SK-N-SH (cell line): ENCODE data around the gene NCSTN. TPM values are rescaled to one million over a fixed set of nuclear protein-coding genes. Genes with fewer than 3 reads are reported as not detected.

Source experiments
- CTCF ChIA-PET: fragments of 300-600, 350-600 bp; formaldehyde crosslinking; extraction: SDS; loops from one replicate; lab custom pipeline; 2021; lab: Yijun Ruan, JAX
- POLR2A ChIA-PET: fragments of 350-600 bp; sonication (Branson Sonifier 250); formaldehyde crosslinking; extraction: SDS; loops from one replicate; lab custom pipeline; 2020; ENCODE audit warnings: antibody characterized with exemption, inconsistent platforms; lab: Yijun Ruan, JAX
- DNase-seq: peaks from one replicate; pipeline ENCODE4 v3.0.0; 2012
- H2AFZ ChIP-seq: fragments of 200-600 bp; sonication (generic); 2 replicates; pipeline ENCODE4 v1.8.1; 2016; ENCODE audit warnings: antibody characterized with exemption, mild to moderate bottlenecking, low read depth
- H3F3A ChIP-seq: fragments of 200-600 bp; sonication (generic); replicated peaks from 2 replicates; pipeline ENCODE3; 2016; ENCODE audit warnings: antibody characterized with exemption, mild to moderate bottlenecking; ENCODE audit not compliant: insufficient read depth
- H3K27ac ChIP-seq, 2 experiments: fragments of 200-500 bp in 1 of 2; fragments of 200-600 bp in 1 of 2; sonication (Bioruptor generic) in 1 of 2; sonication (generic), shearing (Covaris generic) in 1 of 2; 2 replicates each; pipeline versions ENCODE4 v1.5.1 to v1.6.1; 2014 to 2016; ENCODE audit warnings: low read depth in 2 of 2, inconsistent platforms in 1 of 2, low read length in 1 of 2, mild to moderate bottlenecking in 1 of 2, mixed read lengths in 1 of 2
- H3K27me3 ChIP-seq: fragments of 200-600 bp; sonication (generic), shearing (Covaris generic); 2 replicates; pipeline ENCODE4 v1.6.1; 2016; ENCODE audit warnings: mixed run types; ENCODE audit not compliant: insufficient read depth
- H3K36me3 ChIP-seq, 2 experiments: fragments of 200-500 bp in 1 of 2; fragments of 200-600 bp in 1 of 2; sonication (Bioruptor generic) in 1 of 2; sonication (generic) in 1 of 2; replicated peaks in 1 of 2; 2 replicates each; pipeline versions ENCODE3 to v1.5.1; 2014 to 2016; ENCODE audit warnings: low read length in 1 of 2, mild to moderate bottlenecking in 1 of 2; ENCODE audit not compliant: insufficient read depth in 2 of 2, control insufficient read depth in 1 of 2
- H3K4me1 ChIP-seq, 2 experiments: fragments of 200-500 bp in 1 of 2; fragments of 200-600 bp in 1 of 2; sonication (Bioruptor generic) in 1 of 2; sonication (generic), shearing (Covaris generic) in 1 of 2; 2 replicates each; pipeline versions ENCODE4 v1.5.1 to v1.6.1; 2014 to 2016; ENCODE audit warnings: low read depth in 1 of 2, low read length in 1 of 2, mixed run types in 1 of 2; ENCODE audit not compliant: insufficient read depth in 2 of 2, control insufficient read depth in 1 of 2
- H3K4me2 ChIP-seq: fragments of 200-600 bp; sonication (generic), shearing (Covaris generic); 2 replicates; pipeline ENCODE4 v1.6.1; 2017; ENCODE audit warnings: mixed run types
- H3K4me3 ChIP-seq, 2 experiments: fragments of 200-500 bp in 1 of 2; fragments of 200-600 bp in 1 of 2; sonication (Bioruptor generic) in 1 of 2; sonication (generic), shearing (Covaris generic) in 1 of 2; 2 replicates each; pipeline versions ENCODE4 v1.5.1 to v1.8.1; 2014 to 2016; ENCODE audit warnings: low read depth in 2 of 2, inconsistent platforms in 1 of 2, low read length in 1 of 2, mild to moderate bottlenecking in 1 of 2, mixed read lengths in 1 of 2, moderate library complexity in 1 of 2
- H3K79me2 ChIP-seq: fragments of 200-600 bp; sonication (generic); 2 replicates; pipeline ENCODE4 v1.8.1; 2017; ENCODE audit warnings: mild to moderate bottlenecking; ENCODE audit not compliant: insufficient read depth
- H3K9ac ChIP-seq: fragments of 200-600 bp; sonication (generic); 2 replicates; pipeline ENCODE4 v1.6.1; 2017; ENCODE audit warnings: mixed run types
- H3K9me2 ChIP-seq: fragments of 200-600 bp; sonication (generic); 2 replicates; pipeline ENCODE4 v1.6.1; 2017; ENCODE audit warnings: mixed run types
- H3K9me3 ChIP-seq: fragments of 200-600 bp; sonication (generic); 2 replicates; pipeline ENCODE4 v1.6.1; 2017; ENCODE audit warnings: mixed run types, mild to moderate bottlenecking, moderate library complexity
- H4K20me1 ChIP-seq: fragments of 200-600 bp; sonication (generic); 2 replicates; pipeline ENCODE4 v1.6.1; 2017; ENCODE audit warnings: mild to moderate bottlenecking, mixed run types; ENCODE audit not compliant: insufficient read depth
- CTCF ChIP-seq: fragments of 200-600 bp; sonication (generic); IDR thresholded peaks from 2 replicates; pipeline ENCODE4 v1.6.1; 2017; ENCODE audit warnings: antibody characterized with exemption, mild to moderate bottlenecking, moderate library complexity
- ELF1 ChIP-seq: IDR thresholded peaks from 2 replicates; pipeline ENCODE4 v1.4.0; 2012
- EP300 ChIP-seq, 2 experiments: IDR thresholded peaks; 2 replicates each; pipeline versions ENCODE4 v1.4.0 to v1.6.1; 2012; ENCODE audit warnings: borderline replicate concordance in 1 of 2, low read depth in 1 of 2, low read length in 1 of 2
- FOXM1 ChIP-seq: IDR thresholded peaks from 2 replicates; pipeline ENCODE4 v1.4.0; 2012; ENCODE audit warnings: low read depth, mild to moderate bottlenecking
- JUND ChIP-seq: IDR thresholded peaks from 2 replicates; pipeline ENCODE4 v1.4.0; 2012
- MEF2A ChIP-seq: IDR thresholded peaks from 2 replicates; pipeline ENCODE4 v1.4.0; 2012; ENCODE audit warnings: low read depth, borderline replicate concordance
- NFIC ChIP-seq: IDR thresholded peaks from 2 replicates; pipeline ENCODE4 v1.4.0; 2012; ENCODE audit warnings: borderline replicate concordance
- NRF1 ChIP-seq: IDR thresholded peaks from 2 replicates; pipeline ENCODE4 v1.6.1; 2012; ENCODE audit warnings: low read depth, mild to moderate bottlenecking, low read length
- RFX5 ChIP-seq: IDR thresholded peaks from 2 replicates; pipeline ENCODE4 v1.6.1; 2012; ENCODE audit warnings: mild to moderate bottlenecking, improper control_type of control experiment, low read length
- RXRA ChIP-seq: IDR thresholded peaks from 2 replicates; pipeline ENCODE4 v1.4.0; 2012; ENCODE audit warnings: low read depth, mild to moderate bottlenecking, borderline replicate concordance
- TEAD4 ChIP-seq: IDR thresholded peaks from 2 replicates; pipeline ENCODE4 v1.4.0; 2012; ENCODE audit warnings: mild to moderate bottlenecking, borderline replicate concordance; ENCODE audit not compliant: insufficient read depth
- USF2 ChIP-seq: fragments of 150-350 bp; IDR thresholded peaks from 2 replicates; pipeline ENCODE4 v1.6.1; 2017; ENCODE audit warnings: antibody characterized with exemption, low read length, low read depth, borderline replicate concordance
- ZBTB33 ChIP-seq: IDR thresholded peaks from 2 replicates; pipeline ENCODE4 v1.4.0; 2012; ENCODE audit warnings: low read depth, borderline replicate concordance
- WGBS: methylation state at CpG from one replicate; pipeline ENCODE4 v1.1.6; 2017; ENCODE audit warnings: low lambda C conversion rate; 5-methylcytosine and 5-hydroxymethylcytosine counted together
- polyA plus RNA-seq, 3 experiments: library from polyadenylated mRNA; depleted of rRNA; stranded (reverse); fragments of >200 nt; gene quantifications; 2 replicates each; pipeline ENCODE4 v1.2.3, GENCODE V29; 2012
- TF ChIP-seq, protein P1 (sequence below): IDR thresholded peaks from 2 replicates; pipeline ENCODE4 v1.4.0; 2012; ENCODE audit warnings: low read depth

Gene NCSTN
- polyA plus RNA-seq, 1 of the 3 experiments (the other 2 are of a cell fraction): 165 TPM

DNA sequence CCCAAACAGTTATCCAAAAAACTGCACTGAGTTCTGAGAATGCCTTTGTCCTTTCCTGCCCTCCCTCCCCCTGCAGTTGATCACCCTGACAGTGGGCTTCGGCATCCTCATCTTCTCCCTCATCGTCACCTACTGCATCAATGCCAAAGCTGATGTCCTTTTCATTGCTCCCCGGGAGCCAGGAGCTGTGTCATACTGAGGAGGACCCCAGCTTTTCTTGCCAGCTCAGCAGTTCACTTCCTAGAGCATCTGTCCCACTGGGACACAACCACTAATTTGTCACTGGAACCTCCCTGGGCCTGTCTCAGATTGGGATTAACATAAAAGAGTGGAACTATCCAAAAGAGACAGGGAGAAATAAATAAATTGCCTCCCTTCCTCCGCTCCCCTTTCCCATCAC, 14.9 kb downstream of the NCSTN start:
- H3K9me3 ChIP-seq: no peaks in the 10 kb centered on the region
- no peak overlapping the region for H3K27ac ChIP-seq
- H3K9ac ChIP-seq: no peak overlapping the region
- H3K27me3 ChIP-seq: no peaks in the 10 kb centered on the region
- H3K4me3 ChIP-seq: no peak overlapping the region
- POLR2A ChIA-PET: no interaction called here
- H3K79me2 ChIP-seq: no peaks in the 10 kb centered on the region
- no peak for TF ChIP-seq JUND
- no peak for TF ChIP-seq TEAD4
- TF ChIP-seq NFIC: no peak
- TF ChIP-seq ZBTB33: no peak
- no peak for TF ChIP-seq RXRA
- TF ChIP-seq FOXM1: no peak
- TF ChIP-seq RFX5: no peak
- no peak for TF ChIP-seq CTCF
- no peak for TF ChIP-seq EP300 (IDR thresholded peaks at IDR 0.05; ENCODE audit: borderline replicate concordance in 1 of 2, low read depth in 1 of 2, low read length in 1 of 2)
- TF ChIP-seq NRF1: no peak
- no peak for TF ChIP-seq USF2
- TF ChIP-seq, protein P1, sequence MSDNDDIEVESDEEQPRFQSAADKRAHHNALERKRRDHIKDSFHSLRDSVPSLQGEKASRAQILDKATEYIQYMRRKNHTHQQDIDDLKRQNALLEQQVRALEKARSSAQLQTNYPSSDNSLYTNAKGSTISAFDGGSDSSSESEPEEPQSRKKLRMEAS: no peak
- TF ChIP-seq MEF2A: no peak
- no peak for TF ChIP-seq ELF1
- TF ChIP-seq, all 33 proteins: peak for 0
- peaks cover 26 to 67% of the 10 kb centered on the region in 2 experiments for H3K36me3 ChIP-seq
- no peak overlapping the region for H2AFZ ChIP-seq
- H3F3A ChIP-seq: peaks cover 5% of the 10 kb centered on the region
- WGBS: 78% methylated on average over 4 of the region's 4 CpGs
- H3K4me1 ChIP-seq: no peaks in the 10 kb centered on the region
- no peaks in the 10 kb centered on the region for H4K20me1 ChIP-seq
- DNase-seq: no peak
- no peak overlapping the region for H3K4me2 ChIP-seq
- no peaks in the 10 kb centered on the region for H3K9me2 ChIP-seq
- CTCF ChIA-PET: interaction anchor here (1.5 to 2.2 kb wide), 2 partner anchors 18 to 66 kb away, joined by 3 to 18 read pairs; no protein-coding TSS in a partner anchor
